ENCODE data around the gene SHMT2. TPM values are rescaled to one million over a fixed set of nuclear protein-coding genes. Genes with fewer than 3 reads are reported as not detected.

The SHMT2 gene
- total and polyA plus RNA-seq, 7 donors, result 24.6 to 100 (median 30.0) TPM

DNA sequence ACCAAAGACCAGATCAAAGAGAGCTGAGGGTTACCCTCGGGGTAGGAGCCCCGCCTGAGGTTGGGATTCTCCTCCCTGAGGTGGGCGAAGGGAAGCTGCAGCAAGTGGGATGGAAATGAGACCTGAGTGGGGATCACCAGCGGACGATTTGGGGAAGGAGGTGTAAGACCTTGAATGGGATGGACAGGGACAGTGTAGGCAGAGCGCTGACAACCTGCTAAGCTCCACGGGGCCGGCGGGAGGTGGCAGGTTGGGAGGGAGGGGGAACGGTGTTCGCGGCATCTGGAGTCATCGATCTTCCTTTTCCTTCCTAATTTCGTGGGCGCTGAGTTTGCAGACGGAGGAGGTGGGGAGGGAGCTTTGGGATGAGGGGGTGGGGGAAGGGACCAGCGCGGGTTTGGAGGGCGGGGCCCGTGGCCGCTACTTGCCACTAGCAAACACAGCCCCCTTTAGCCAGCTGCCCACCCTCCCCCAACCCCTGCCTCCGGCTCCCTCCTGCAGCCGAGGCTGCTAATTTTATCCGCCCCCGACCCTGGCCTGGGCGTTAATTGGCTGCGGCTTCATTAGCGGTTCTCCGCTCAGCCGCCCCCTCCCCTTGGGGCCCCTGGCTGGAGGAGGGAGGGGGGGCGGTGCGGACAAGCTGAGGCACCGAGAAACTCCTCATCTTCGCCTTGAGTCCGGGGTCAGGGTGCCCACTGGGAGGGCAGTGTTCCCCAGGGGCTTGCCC is 2.8 kb upstream of the SHMT2 start:
- Histone ChIP-seq H3K27me3 (peaks cover 48 to 62% (median 58%) of the 10 kb centered on the region in 3 donors), H3K9me3 (no peaks in the 10 kb centered on the region), H3K27ac (no peak overlapping the region), H3K36me3 (peaks cover 0 to 6% (median 2%) of the 10 kb centered on the region in 4 donors), H3K4me3 (no peak overlapping the region), H3K4me1 (peaks cover 0 to 37% (median 28%) of the 10 kb centered on the region in 4 donors)
- DNase-seq, result no peak
- no peak for TF ChIP-seq POLR2AphosphoS5 (IDR thresholded peaks at IDR 0.05)
- TF ChIP-seq POLR2A (IDR thresholded peaks at IDR 0.05), result no peak
- TF ChIP-seq, protein P1, sequence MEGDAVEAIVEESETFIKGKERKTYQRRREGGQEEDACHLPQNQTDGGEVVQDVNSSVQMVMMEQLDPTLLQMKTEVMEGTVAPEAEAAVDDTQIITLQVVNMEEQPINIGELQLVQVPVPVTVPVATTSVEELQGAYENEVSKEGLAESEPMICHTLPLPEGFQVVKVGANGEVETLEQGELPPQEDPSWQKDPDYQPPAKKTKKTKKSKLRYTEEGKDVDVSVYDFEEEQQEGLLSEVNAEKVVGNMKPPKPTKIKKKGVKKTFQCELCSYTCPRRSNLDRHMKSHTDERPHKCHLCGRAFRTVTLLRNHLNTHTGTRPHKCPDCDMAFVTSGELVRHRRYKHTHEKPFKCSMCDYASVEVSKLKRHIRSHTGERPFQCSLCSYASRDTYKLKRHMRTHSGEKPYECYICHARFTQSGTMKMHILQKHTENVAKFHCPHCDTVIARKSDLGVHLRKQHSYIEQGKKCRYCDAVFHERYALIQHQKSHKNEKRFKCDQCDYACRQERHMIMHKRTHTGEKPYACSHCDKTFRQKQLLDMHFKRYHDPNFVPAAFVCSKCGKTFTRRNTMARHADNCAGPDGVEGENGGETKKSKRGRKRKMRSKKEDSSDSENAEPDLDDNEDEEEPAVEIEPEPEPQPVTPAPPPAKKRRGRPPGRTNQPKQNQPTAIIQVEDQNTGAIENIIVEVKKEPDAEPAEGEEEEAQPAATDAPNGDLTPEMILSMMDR (IDR thresholded peaks at IDR 0.05), result no peak
- no peak for TF ChIP-seq EP300 (IDR thresholded peaks at IDR 0.05)
- WGBS, 2 donors, result 9 to 17% methylated on average over 35 of the region's 35 CpGs
- intact Hi-C loops (cut with DNase I), result no loop called here

DNA sequence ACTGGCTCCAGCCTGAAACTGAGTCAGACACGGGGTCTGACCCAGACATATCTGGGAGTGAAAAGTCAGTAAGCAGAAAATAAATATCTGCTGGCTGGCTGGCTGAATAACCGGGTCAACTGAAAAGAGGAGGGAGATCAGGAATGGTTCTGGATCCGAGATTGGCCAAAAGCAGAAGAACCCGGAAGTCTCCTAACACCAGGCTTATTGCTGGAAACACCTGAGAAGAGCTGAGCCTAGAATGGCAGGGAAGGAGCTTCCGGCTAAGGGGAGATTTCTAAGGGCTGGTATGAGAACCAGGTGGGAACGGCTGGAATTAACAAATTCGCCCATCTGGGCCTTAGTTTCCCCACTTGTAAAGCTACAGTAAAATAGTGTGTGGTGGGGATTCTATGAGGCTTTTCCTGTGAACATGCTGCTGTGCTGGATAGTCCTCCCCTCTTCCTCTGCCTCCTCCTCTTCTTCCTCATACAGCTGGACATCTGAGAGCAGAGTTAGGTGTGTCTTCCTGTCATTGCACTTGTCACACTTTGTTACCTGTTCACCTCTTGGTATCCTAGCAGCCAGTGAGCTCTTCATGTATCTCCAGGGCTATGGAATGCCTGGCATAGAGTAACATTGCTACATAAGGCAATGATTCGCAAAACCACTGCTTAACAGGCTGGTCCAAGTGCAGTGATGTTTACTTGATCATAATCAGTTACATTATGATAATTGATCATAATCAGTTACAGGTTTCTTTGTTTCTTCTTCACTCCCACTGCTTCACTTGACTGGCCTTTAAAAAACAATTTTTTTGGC is 2.0 kb upstream of the SHMT2 start:
- WGBS, 2 donors, result 26 to 40% methylated on average over 8 of the region's 8 CpGs
- Histone ChIP-seq H3K9me3 (no peaks in the 10 kb centered on the region), H3K27me3 (peaks cover 44 to 55% (median 50%) of the 10 kb centered on the region in 3 donors), H3K36me3 (peaks cover under 1 to 14% (median 8%) of the 10 kb centered on the region in 4 donors), H3K27ac (no peak overlapping the region), H3K4me1 (peaks cover 0 to 37% (median 28%) of the 10 kb centered on the region in 4 donors), H3K4me3 (no peak overlapping the region)
- TF ChIP-seq POLR2A (IDR thresholded peaks at IDR 0.05) (no peak), POLR2AphosphoS5 (IDR thresholded peaks at IDR 0.05) (no peak), EP300 (IDR thresholded peaks at IDR 0.05) (no peak)
- TF ChIP-seq, protein P1 (IDR thresholded peaks at IDR 0.05), result no peak
- intact Hi-C loops (cut with DNase I), result no loop called here
- DNase-seq, result no peak

DNA sequence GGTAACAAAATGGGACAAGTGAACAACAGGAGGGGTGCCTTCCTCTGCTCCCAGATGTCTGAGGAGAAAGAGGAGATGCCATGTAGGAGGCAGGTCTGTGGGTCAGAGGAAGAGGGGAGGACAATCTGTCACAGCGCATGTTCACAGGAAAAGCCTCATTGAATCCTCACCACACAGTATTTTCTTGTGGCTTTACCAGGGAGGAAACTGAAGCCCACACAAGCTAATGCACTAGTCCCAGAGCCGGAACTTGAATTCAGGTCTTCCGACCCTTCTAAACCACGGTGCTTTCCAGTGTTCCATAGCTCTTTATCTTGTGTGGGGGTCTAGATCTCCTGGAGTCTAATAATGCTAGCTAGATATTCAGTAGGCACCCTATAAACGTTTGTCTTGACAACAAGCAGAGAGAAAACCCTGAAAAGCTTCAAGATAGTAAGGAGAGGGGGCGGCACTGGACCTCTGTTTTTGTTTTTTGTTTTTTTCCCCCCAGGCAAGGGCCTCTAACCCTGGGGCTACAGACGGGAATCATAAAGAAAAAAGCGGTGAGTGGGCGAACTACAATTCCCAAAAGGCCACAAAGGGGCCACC is 371 bp upstream of the SHMT2 start:
- intact Hi-C loops (cut with DNase I), result no loop called here

More for the DNA sequence above, 371 bp upstream of the SHMT2 start:
- H3K9me3 ChIP-seq, result no peaks in the 10 kb centered on the region
- 7 to 14% methylated on average over 9 of the region's 9 CpGs for WGBS, 2 donors
- no peak for DNase-seq
- peaks cover 4 to 30% (median 19%) of the 10 kb centered on the region in 4 donors for H3K36me3 ChIP-seq
- peak overlapping the region in 2 of 4 donors; percentile 73 to 79 for H3K27ac ChIP-seq
- H3K4me1 ChIP-seq, result peaks cover 0 to 37% (median 28%) of the 10 kb centered on the region in 4 donors
- H3K4me3 ChIP-seq, result peak overlapping the region in 3 of 4 donors; percentile 49 to 71 (median 64)
- TF ChIP-seq, protein P1 (IDR thresholded peaks at IDR 0.05), result peak in 3 of 4 experiments; percentile 3 to 57 (median 24)
- TF ChIP-seq EP300 (IDR thresholded peaks at IDR 0.05) (no peak), POLR2A (IDR thresholded peaks at IDR 0.05) (no peak), POLR2AphosphoS5 (IDR thresholded peaks at IDR 0.05) (no peak)
- H3K27me3 ChIP-seq, result peaks cover 28 to 38% (median 34%) of the 10 kb centered on the region in 3 donors
